Liver (tissue), 9 donors: ENCODE results near the gene EPHB2. TPM values are rescaled to one million over a fixed set of nuclear protein-coding genes. Genes with fewer than 3 reads are reported as not detected.

Source experiments
- DNase-seq: peaks from one replicate; pipeline ENCODE4 v3.0.0-alpha.2; 2017; ENCODE audit warnings: low spot score
- H3K27ac ChIP-seq, 2 donors: one replicate each; pipeline ENCODE4 v1.7.0; 2013; ENCODE audit warnings: inconsistent platforms in 2 of 2, low read length in 2 of 2, control low read depth in 1 of 2, low read depth in 1 of 2, mild to moderate bottlenecking in 1 of 2
- H3K27me3 ChIP-seq, 4 donors: one replicate each; pipeline versions ENCODE4 v1.6.1 to v1.7.0; 2013; ENCODE audit warnings: low read length in 3 of 4, inconsistent platforms in 1 of 4, mild to moderate bottlenecking in 1 of 4, moderate library complexity in 1 of 4; ENCODE audit not compliant: control insufficient read depth in 4 of 4, insufficient read depth in 4 of 4
- H3K36me3 ChIP-seq, 4 donors: one replicate each; pipeline versions ENCODE4 v1.6.1 to v1.7.0; 2013; ENCODE audit warnings: low read length in 3 of 4, mild to moderate bottlenecking in 3 of 4, low read depth in 1 of 4, moderate library complexity in 1 of 4; ENCODE audit not compliant: control insufficient read depth in 4 of 4, insufficient read depth in 3 of 4
- H3K4me1 ChIP-seq, 4 donors: one replicate each; pipeline versions ENCODE4 v1.6.1 to v1.7.0; 2013; ENCODE audit warnings: low read length in 3 of 4, mild to moderate bottlenecking in 3 of 4, moderate library complexity in 1 of 4; ENCODE audit not compliant: control insufficient read depth in 4 of 4, insufficient read depth in 4 of 4
- H3K4me3 ChIP-seq, 3 donors: one replicate each; pipeline versions ENCODE4 v1.6.1 to v1.7.0; 2013; ENCODE audit warnings: low read length in 3 of 3, control low read depth in 1 of 3, low read depth in 1 of 3, mild to moderate bottlenecking in 1 of 3
- H3K9ac ChIP-seq, 2 donors: one replicate each; pipeline ENCODE4 v1.7.0; 2013; ENCODE audit warnings: low read length in 2 of 2, mild to moderate bottlenecking in 2 of 2, moderate library complexity in 2 of 2, control low read depth in 1 of 2, low read depth in 1 of 2
- H3K9me3 ChIP-seq, 4 donors: one replicate each; pipeline versions ENCODE4 v1.6.1 to v1.7.0; 2013; ENCODE audit warnings: low read length in 3 of 4; ENCODE audit not compliant: control insufficient read depth in 4 of 4
- CTCF ChIP-seq: fragments of 150-350 bp; IDR thresholded peaks from 2 replicates; pipeline ENCODE4 v1.5.1; 2017; ENCODE audit warnings: improper control_type of control experiment, low read depth, low read length; ENCODE audit not compliant: missing input control
- FOXA2 ChIP-seq: IDR thresholded peaks from 2 replicates; pipeline ENCODE4 v1.6.1; 2016; ENCODE audit warnings: antibody characterized with exemption
- GABPA ChIP-seq, 2 donors: IDR thresholded peaks in 1 of 2; conservative IDR thresholded peaks in 1 of 2; 2 replicates each; pipeline ENCODE4 v1.6.1; 2016; ENCODE audit warnings: antibody characterized with exemption in 2 of 2, mild to moderate bottlenecking in 1 of 2, moderate library complexity in 1 of 2
- HNF4A ChIP-seq, 2 donors: conservative IDR thresholded peaks; 2 replicates each; pipeline ENCODE4 v1.6.1; 2016; ENCODE audit warnings: antibody characterized with exemption in 2 of 2, mild to moderate bottlenecking in 2 of 2
- HNF4G ChIP-seq: IDR thresholded peaks from 2 replicates; pipeline ENCODE4 v1.6.1; 2016; ENCODE audit warnings: antibody characterized with exemption
- JUND ChIP-seq, 2 donors: IDR thresholded peaks; 2 replicates each; pipeline ENCODE4 v1.6.1; 2016; ENCODE audit warnings: antibody characterized with exemption in 2 of 2
- MAX ChIP-seq: IDR thresholded peaks from 2 replicates; pipeline ENCODE4 v1.6.1; 2016; ENCODE audit warnings: antibody characterized with exemption
- NR2F2 ChIP-seq: IDR thresholded peaks from 2 replicates; pipeline ENCODE4 v1.6.1; 2016; ENCODE audit warnings: antibody characterized with exemption
- RAD21 ChIP-seq, 2 donors: IDR thresholded peaks; 2 replicates each; pipeline ENCODE4 v1.6.1; 2016; ENCODE audit warnings: antibody characterized with exemption in 2 of 2, mild to moderate bottlenecking in 2 of 2
- REST ChIP-seq: IDR thresholded peaks from 2 replicates; pipeline ENCODE4 v1.6.1; 2016; ENCODE audit warnings: antibody characterized with exemption, mild to moderate bottlenecking
- RXRA ChIP-seq, 2 donors: IDR thresholded peaks; 2 replicates each; pipeline ENCODE4 v1.6.1; 2017 to 2018; ENCODE audit warnings: antibody characterized with exemption in 2 of 2, mild to moderate bottlenecking in 1 of 2
- SP1 ChIP-seq: IDR thresholded peaks from 2 replicates; pipeline ENCODE4 v1.6.1; 2018; ENCODE audit warnings: antibody characterized with exemption, mild to moderate bottlenecking
- TAF1 ChIP-seq: conservative IDR thresholded peaks from 2 replicates; pipeline ENCODE4 v1.6.1; 2016; ENCODE audit warnings: antibody characterized with exemption, mild to moderate bottlenecking
- YY1 ChIP-seq: IDR thresholded peaks from 2 replicates; pipeline ENCODE4 v1.6.1; 2016; ENCODE audit warnings: antibody characterized with exemption, mild to moderate bottlenecking
- WGBS: extraction: QIAGEN DNeasy Blood & Tissue Kit; methylation state at CpG from one replicate; pipeline ENCODE4 v1.1.7; 2013; 5-methylcytosine and 5-hydroxymethylcytosine counted together
- polyA plus RNA-seq, 2 donors: library from polyadenylated mRNA; stranded (reverse) in 1 of 2; unstranded in 1 of 2; fragments of 200-250 nt in 1 of 2; fragments of >200 nt in 1 of 2; fragmentation: Nextera tagmentation in 1 of 2; extraction: Ambion mirVana in 1 of 2; gene quantifications; one replicate each; pipeline versions ENCODE4 v1.2.1 to v1.2.3, GENCODE V29; 2013 to 2015
- total RNA-seq, 2 donors: library from RNA; depleted of rRNA; stranded (reverse); fragments of >200 nt; gene quantifications; one replicate each; pipeline ENCODE4 v1.2.3, GENCODE V29; 2014
- donor health status: healthy.
- donor health status: healthy.
- donor health status: healthy.
- donor health status: healthy.
- donor health status: healthy.

The EPHB2 gene
- total and polyA plus RNA-seq, 4 donors, result 0.07 to 1.0 (median 0.38) TPM

- H3K4me3 ChIP-seq, result no peak overlapping the region
- H3K27ac ChIP-seq, result no peak overlapping the region
- DNase-seq, result no peak
- H3K4me1 ChIP-seq, result peaks cover 0 to 4% (median 0%) of the 10 kb centered on the region in 4 donors
- H3K36me3 ChIP-seq, result no peaks in the 10 kb centered on the region
- no peaks in the 10 kb centered on the region for H3K9me3 ChIP-seq
- no peaks in the 10 kb centered on the region for H3K27me3 ChIP-seq
- WGBS, result 69% methylated on average over 6 of the region's 6 CpGs
- TF ChIP-seq RXRA (IDR thresholded peaks at IDR 0.05), result peak in 1 of 2 donors; percentile 9
- TF ChIP-seq NR2F2, result peak; percentile 41
- no peak for TF ChIP-seq MAX
- peak; percentile 26 to 30 for TF ChIP-seq HNF4A (conservative IDR thresholded peaks at IDR 0.05)
- H3K9ac ChIP-seq, result no peak overlapping the region
These were observed 81.2 kb downstream of the EPHB2 start for GRCh38 chr1:22791831-22792347.

GRCh38 chr1:22792396-22793160, 81.9 kb downstream of the EPHB2 start:
- Histone ChIP-seq H3K27ac (no peak overlapping the region), H3K9me3 (no peaks in the 10 kb centered on the region), H3K36me3 (no peaks in the 10 kb centered on the region), H3K4me1 (peaks cover 0 to 4% (median 0%) of the 10 kb centered on the region in 4 donors), H3K27me3 (no peaks in the 10 kb centered on the region), H3K9ac (no peak overlapping the region), H3K4me3 (no peak overlapping the region)
- WGBS, result 81% methylated on average over 6 of the region's 6 CpGs
- no peak for DNase-seq
- TF ChIP-seq JUND (IDR thresholded peaks at IDR 0.05) (no peak), CTCF (no peak), MAX (no peak), NR2F2 (no peak), GABPA (IDR thresholded peaks at IDR 0.05 in 1 of 2, conservative IDR thresholded peaks at IDR 0.05 in 1 of 2) (no peak), REST (no peak), YY1 (no peak)

- Histone ChIP-seq H3K27ac (no peak overlapping the region), H3K4me3 (no peak overlapping the region), H3K9me3 (no peaks in the 10 kb centered on the region), H3K36me3 (no peaks in the 10 kb centered on the region), H3K27me3 (no peaks in the 10 kb centered on the region), H3K4me1 (peaks cover 0 to 4% (median 0%) of the 10 kb centered on the region in 4 donors), H3K9ac (no peak overlapping the region)
- no peak for TF ChIP-seq HNF4A (conservative IDR thresholded peaks at IDR 0.05)
- no peak for TF ChIP-seq HNF4G
- no peak for TF ChIP-seq REST
- no peak for TF ChIP-seq YY1
- no peak for TF ChIP-seq TAF1
- no peak for TF ChIP-seq SP1
- TF ChIP-seq CTCF, result no peak
- TF ChIP-seq FOXA2, result no peak
- TF ChIP-seq RAD21 (IDR thresholded peaks at IDR 0.05), result no peak
- no peak for DNase-seq
- 98% methylated on average over 3 of the region's 3 CpGs for WGBS
These were observed 83.0 kb downstream of the EPHB2 start for GRCh38 chr1:22793647-22794046.
